GM23338 (cell line): Measurements from ENCODE around the gene DDX41.

Experiments used
- CREB1 ChIP-seq: fragments of 250-450 bp; sonication (Bioruptor Pico); IDR thresholded peaks from 2 replicates; pipeline ENCODE4 v1.5.0; 2020; ENCODE audit warnings: low read depth, mild to moderate bottlenecking, moderate library complexity
- EZH2 ChIP-seq: fragments of 200-600 bp; sonication (generic); IDR thresholded peaks from one replicate; pipeline ENCODE4 v1.8.0; 2017; ENCODE audit warnings: antibody characterized with exemption, mild to moderate bottlenecking, low read depth; ENCODE audit not compliant: unreplicated experiment
- EZH2phosphoT487 ChIP-seq: fragments of 200-600 bp; sonication (generic); IDR thresholded peaks from one replicate; pipeline ENCODE4 v1.8.1; 2018; ENCODE audit warnings: antibody characterized with exemption; ENCODE audit not compliant: unreplicated experiment
- JUNB ChIP-seq: IDR thresholded peaks from one replicate; pipeline ENCODE4 v1.6.1; 2016; ENCODE audit warnings: antibody characterized with exemption; ENCODE audit not compliant: unreplicated experiment
- NANOG ChIP-seq: IDR thresholded peaks from 2 replicates; pipeline ENCODE4 v1.6.1; 2016; ENCODE audit warnings: antibody characterized with exemption, borderline replicate concordance
- POLR2AphosphoS5 ChIP-seq: IDR thresholded peaks from 2 replicates; pipeline ENCODE4 v1.6.1; 2016; ENCODE audit warnings: antibody characterized with exemption, low read depth
- STAT1 ChIP-seq: IDR thresholded peaks from one replicate; pipeline ENCODE4 v1.6.1; 2016; ENCODE audit warnings: antibody characterized with exemption; ENCODE audit not compliant: unreplicated experiment
- ZNF114 ChIP-seq: fragments of 250-450 bp; sonication (Bioruptor Pico); IDR thresholded peaks from 2 replicates; pipeline ENCODE4 v1.5.0; 2020; ENCODE audit warnings: mild to moderate bottlenecking, moderate library complexity
- ZNF331 ChIP-seq: fragments of 250-450 bp; sonication (Bioruptor Pico); IDR thresholded peaks from 2 replicates; pipeline ENCODE4 v1.5.0; 2020; ENCODE audit warnings: low read depth, mild to moderate bottlenecking, moderate library complexity
- TF ChIP-seq, protein P1 (sequence below), 2 experiments: fragments of 200-600 bp in 1 of 2; sonication (generic) in 1 of 2; conservative IDR thresholded peaks; 2 replicates each; pipeline versions ENCODE4 v1.5.1 to v1.6.1; 2016 to 2017; ENCODE audit warnings: antibody characterized with exemption in 2 of 2, low read depth in 2 of 2, mild to moderate bottlenecking in 2 of 2, moderate library complexity in 1 of 2
- TF ChIP-seq, protein P2 (sequence below): IDR thresholded peaks from 2 replicates; pipeline ENCODE4 v1.6.1; 2016; ENCODE audit warnings: antibody characterized with exemption
- TF ChIP-seq, protein P3 (sequence below): IDR thresholded peaks from one replicate; pipeline ENCODE4 v1.6.1; 2018; ENCODE audit warnings: antibody characterized with exemption; ENCODE audit not compliant: unreplicated experiment
- TF ChIP-seq, protein P4 (sequence below): fragments of 250-450 bp; sonication (Bioruptor Pico); IDR thresholded peaks from 2 replicates; pipeline ENCODE4 v1.5.0; 2020; ENCODE audit warnings: mild to moderate bottlenecking, moderate library complexity

DNA sequence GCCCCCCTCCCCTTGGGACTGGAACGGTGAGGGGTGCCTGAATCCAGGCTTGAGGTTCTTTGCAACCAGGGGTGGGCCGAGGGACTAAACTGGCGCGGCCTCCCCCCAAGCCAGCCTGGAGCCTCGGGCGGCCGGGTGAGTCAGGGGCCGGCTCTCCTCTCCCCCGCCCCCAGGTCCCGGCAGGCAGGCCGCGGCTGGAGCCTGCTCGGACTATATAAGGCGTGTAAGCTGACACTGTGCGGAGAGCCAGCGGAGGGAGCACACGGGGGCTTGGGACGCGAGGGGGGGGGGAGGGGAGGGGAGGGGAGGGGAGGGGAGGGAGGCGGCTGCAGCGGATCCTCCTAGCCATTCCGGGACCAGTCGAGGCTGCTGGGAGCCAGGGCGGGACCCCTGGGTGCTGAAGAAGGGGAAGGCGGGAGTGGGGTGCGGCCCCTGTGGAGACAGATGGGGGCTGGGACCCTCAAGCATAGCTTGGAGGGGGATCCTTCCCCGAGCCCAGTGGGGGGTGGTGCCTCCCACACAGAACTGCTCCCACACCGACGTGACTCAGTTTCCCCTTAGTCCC, 20.0 kb downstream of the DDX41 start:
- TF ChIP-seq, protein P1, sequence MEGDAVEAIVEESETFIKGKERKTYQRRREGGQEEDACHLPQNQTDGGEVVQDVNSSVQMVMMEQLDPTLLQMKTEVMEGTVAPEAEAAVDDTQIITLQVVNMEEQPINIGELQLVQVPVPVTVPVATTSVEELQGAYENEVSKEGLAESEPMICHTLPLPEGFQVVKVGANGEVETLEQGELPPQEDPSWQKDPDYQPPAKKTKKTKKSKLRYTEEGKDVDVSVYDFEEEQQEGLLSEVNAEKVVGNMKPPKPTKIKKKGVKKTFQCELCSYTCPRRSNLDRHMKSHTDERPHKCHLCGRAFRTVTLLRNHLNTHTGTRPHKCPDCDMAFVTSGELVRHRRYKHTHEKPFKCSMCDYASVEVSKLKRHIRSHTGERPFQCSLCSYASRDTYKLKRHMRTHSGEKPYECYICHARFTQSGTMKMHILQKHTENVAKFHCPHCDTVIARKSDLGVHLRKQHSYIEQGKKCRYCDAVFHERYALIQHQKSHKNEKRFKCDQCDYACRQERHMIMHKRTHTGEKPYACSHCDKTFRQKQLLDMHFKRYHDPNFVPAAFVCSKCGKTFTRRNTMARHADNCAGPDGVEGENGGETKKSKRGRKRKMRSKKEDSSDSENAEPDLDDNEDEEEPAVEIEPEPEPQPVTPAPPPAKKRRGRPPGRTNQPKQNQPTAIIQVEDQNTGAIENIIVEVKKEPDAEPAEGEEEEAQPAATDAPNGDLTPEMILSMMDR (conservative IDR thresholded peaks at IDR 0.05; ENCODE audit: low read depth in 2 of 2): no peak
- TF ChIP-seq, protein P2, sequence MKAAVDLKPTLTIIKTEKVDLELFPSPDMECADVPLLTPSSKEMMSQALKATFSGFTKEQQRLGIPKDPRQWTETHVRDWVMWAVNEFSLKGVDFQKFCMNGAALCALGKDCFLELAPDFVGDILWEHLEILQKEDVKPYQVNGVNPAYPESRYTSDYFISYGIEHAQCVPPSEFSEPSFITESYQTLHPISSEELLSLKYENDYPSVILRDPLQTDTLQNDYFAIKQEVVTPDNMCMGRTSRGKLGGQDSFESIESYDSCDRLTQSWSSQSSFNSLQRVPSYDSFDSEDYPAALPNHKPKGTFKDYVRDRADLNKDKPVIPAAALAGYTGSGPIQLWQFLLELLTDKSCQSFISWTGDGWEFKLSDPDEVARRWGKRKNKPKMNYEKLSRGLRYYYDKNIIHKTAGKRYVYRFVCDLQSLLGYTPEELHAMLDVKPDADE: no peak
- TF ChIP-seq POLR2AphosphoS5 (peak; percentile 34; the same call in 1 of the 2 replicates), CREB1 (no peak), EZH2 (no peak), NANOG (no peak), EZH2phosphoT487 (no peak), JUNB (no peak), STAT1 (no peak), ZNF114 (CRISPR knock-in tag) (no peak), ZNF331 (CRISPR knock-in tag) (no peak)
- TF ChIP-seq, protein P3, sequence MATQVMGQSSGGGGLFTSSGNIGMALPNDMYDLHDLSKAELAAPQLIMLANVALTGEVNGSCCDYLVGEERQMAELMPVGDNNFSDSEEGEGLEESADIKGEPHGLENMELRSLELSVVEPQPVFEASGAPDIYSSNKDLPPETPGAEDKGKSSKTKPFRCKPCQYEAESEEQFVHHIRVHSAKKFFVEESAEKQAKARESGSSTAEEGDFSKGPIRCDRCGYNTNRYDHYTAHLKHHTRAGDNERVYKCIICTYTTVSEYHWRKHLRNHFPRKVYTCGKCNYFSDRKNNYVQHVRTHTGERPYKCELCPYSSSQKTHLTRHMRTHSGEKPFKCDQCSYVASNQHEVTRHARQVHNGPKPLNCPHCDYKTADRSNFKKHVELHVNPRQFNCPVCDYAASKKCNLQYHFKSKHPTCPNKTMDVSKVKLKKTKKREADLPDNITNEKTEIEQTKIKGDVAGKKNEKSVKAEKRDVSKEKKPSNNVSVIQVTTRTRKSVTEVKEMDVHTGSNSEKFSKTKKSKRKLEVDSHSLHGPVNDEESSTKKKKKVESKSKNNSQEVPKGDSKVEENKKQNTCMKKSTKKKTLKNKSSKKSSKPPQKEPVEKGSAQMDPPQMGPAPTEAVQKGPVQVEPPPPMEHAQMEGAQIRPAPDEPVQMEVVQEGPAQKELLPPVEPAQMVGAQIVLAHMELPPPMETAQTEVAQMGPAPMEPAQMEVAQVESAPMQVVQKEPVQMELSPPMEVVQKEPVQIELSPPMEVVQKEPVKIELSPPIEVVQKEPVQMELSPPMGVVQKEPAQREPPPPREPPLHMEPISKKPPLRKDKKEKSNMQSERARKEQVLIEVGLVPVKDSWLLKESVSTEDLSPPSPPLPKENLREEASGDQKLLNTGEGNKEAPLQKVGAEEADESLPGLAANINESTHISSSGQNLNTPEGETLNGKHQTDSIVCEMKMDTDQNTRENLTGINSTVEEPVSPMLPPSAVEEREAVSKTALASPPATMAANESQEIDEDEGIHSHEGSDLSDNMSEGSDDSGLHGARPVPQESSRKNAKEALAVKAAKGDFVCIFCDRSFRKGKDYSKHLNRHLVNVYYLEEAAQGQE: peak; percentile 18
- TF ChIP-seq, protein P4, sequence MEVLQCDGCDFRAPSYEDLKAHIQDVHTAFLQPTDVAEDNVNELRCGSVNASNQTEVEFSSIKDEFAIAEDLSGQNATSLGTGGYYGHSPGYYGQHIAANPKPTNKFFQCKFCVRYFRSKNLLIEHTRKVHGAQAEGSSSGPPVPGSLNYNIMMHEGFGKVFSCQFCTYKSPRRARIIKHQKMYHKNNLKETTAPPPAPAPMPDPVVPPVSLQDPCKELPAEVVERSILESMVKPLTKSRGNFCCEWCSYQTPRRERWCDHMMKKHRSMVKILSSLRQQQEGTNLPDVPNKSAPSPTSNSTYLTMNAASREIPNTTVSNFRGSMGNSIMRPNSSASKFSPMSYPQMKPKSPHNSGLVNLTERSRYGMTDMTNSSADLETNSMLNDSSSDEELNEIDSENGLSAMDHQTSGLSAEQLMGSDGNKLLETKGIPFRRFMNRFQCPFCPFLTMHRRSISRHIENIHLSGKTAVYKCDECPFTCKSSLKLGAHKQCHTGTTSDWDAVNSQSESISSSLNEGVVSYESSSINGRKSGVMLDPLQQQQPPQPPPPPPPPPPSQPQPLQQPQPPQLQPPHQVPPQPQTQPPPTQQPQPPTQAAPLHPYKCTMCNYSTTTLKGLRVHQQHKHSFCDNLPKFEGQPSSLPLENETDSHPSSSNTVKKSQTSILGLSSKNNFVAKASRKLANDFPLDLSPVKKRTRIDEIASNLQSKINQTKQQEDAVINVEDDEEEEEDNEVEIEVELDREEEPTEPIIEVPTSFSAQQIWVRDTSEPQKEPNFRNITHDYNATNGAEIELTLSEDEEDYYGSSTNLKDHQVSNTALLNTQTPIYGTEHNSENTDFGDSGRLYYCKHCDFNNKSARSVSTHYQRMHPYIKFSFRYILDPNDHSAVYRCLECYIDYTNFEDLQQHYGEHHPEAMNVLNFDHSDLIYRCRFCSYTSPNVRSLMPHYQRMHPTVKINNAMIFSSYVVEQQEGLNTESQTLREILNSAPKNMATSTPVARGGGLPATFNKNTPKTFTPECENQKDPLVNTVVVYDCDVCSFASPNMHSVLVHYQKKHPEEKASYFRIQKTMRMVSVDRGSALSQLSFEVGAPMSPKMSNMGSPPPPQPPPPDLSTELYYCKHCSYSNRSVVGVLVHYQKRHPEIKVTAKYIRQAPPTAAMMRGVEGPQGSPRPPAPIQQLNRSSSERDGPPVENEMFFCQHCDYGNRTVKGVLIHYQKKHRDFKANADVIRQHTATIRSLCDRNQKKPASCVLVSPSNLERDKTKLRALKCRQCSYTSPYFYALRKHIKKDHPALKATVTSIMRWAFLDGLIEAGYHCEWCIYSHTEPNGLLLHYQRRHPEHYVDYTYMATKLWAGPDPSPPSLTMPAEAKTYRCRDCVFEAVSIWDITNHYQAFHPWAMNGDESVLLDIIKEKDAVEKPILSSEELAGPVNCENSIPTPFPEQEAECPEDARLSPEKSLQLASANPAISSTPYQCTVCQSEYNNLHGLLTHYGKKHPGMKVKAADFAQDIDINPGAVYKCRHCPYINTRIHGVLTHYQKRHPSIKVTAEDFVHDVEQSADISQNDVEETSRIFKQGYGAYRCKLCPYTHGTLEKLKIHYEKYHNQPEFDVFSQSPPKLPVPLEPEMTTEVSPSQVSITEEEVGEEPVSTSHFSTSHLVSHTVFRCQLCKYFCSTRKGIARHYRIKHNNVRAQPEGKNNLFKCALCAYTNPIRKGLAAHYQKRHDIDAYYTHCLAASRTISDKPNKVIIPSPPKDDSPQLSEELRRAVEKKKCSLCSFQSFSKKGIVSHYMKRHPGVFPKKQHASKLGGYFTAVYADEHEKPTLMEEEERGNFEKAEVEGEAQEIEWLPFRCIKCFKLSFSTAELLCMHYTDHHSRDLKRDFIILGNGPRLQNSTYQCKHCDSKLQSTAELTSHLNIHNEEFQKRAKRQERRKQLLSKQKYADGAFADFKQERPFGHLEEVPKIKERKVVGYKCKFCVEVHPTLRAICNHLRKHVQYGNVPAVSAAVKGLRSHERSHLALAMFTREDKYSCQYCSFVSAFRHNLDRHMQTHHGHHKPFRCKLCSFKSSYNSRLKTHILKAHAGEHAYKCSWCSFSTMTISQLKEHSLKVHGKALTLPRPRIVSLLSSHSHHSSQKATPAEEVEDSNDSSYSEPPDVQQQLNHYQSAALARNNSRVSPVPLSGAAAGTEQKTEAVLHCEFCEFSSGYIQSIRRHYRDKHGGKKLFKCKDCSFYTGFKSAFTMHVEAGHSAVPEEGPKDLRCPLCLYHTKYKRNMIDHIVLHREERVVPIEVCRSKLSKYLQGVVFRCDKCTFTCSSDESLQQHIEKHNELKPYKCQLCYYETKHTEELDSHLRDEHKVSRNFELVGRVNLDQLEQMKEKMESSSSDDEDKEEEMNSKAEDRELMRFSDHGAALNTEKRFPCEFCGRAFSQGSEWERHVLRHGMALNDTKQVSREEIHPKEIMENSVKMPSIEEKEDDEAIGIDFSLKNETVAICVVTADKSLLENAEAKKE (CRISPR knock-in tag): no peak
